ENCODE data around the gene PCSK6.

DNA sequence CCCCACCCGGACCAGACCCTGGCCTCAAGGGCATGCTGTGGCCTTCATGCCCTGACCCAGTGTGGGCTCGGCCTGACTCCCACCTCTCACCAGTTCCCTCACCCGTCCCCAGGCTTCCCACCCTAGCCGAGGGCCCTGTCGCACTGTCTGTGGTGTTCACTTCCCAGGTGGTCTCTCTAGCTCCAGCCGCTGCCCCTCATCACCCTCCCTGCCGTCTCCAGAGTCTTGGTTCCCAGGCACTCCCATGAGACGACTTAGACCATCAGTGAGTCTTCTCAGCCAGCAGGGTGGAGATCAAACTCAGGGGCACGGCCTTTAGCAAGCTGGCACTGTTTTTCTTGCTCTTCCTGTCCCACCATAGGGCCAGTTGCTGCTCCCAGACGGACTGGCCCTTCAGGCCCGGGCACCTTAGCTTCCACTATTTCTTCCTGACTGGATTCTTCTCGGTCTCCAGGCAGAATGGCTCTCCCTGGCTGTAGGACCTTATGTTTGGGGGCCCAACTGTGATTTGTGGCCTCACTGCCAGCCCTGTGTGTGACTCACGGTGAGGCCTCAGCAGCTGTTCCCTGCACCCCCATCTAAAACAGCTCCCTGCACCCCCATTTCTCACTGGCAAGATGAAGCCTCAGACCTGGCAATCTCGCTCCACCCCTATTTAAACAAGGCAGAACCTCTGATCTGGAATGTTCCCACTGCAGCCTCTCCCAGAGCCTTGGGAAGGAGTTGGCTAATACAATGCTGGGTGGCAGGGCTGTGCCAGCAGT is 9.4 kb upstream of the PCSK6 start:
- TF ChIP-seq, protein P1, sequence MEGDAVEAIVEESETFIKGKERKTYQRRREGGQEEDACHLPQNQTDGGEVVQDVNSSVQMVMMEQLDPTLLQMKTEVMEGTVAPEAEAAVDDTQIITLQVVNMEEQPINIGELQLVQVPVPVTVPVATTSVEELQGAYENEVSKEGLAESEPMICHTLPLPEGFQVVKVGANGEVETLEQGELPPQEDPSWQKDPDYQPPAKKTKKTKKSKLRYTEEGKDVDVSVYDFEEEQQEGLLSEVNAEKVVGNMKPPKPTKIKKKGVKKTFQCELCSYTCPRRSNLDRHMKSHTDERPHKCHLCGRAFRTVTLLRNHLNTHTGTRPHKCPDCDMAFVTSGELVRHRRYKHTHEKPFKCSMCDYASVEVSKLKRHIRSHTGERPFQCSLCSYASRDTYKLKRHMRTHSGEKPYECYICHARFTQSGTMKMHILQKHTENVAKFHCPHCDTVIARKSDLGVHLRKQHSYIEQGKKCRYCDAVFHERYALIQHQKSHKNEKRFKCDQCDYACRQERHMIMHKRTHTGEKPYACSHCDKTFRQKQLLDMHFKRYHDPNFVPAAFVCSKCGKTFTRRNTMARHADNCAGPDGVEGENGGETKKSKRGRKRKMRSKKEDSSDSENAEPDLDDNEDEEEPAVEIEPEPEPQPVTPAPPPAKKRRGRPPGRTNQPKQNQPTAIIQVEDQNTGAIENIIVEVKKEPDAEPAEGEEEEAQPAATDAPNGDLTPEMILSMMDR (IDR thresholded peaks at IDR 0.05; ENCODE audit: insufficient read depth, low read depth, low read length), result no peak
- no peak for TF ChIP-seq EZH2 (IDR thresholded peaks at IDR 0.05; ENCODE audit: insufficient read depth, low read length)
